GM19468 (cell line): ENCODE measurements around the gene FAM210B.
A peak's percentile ranks its signal among the peaks of the same experiment; 100 is the strongest.
"Not testable (repeated sequence)": the region's sequence is repeated elsewhere in the genome, so short reads cannot be mapped to it uniquely, and the experiment has no call there.

ENCODE experiments used
- ATAC-seq: cut with Tn5 transposase; IDR thresholded peaks from one replicate; pipeline ENCODE4 v1.9.1; 2021; ENCODE audit warnings: mild to moderate bottlenecking, moderate library complexity, moderate number of reproducible peaks; ENCODE audit not compliant: unreplicated experiment; ENCODE audit errors: extremely low read depth

Gene FAM210B

DNA sequence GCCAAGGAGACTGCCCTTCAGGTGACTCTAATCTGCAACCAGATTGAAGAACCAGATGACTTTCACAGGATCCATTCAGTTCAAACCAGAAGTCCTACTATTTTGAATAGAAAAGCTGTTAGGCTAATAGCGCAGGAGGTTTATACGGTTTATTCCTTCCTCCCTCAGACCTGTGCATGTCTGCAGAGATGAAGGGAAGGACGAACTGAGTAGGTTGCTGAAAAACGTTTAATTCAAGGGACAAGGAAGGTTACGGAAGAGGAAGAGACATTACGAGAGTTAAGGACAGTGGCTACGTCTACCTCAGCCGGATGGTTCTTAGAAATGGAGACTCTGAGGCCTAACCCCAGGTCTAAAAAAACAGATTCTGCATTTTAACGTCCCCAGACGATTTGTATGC lies 32.3 kb downstream of the FAM210B start:
- no peak for ATAC-seq

DNA sequence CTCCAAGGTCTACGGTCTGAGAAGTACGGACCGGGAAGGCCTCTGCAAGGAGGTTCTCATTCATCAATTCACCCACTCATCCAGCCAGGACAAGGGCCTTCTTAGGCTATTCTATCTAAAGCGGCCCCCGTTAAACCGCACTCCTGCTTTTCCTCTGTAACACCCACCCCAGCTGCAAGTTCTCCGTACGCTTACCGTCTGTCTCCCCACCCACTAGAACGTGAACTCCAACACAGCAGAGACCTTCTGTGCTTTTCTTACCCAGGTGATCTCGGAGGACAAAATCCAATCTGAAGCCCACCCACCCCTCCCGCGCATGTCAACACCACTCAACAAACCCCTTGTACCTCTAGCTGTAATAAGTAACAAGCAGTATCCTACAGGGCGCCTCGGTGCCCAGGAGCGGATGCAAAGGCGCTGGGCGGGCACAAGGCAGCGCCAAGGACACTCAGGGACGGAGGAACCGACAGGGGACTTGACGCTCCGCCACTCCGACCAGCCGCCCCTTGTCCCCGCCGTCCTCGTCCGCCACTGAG lies 32.9 kb downstream of the FAM210B start:
- ATAC-seq, result peak; percentile 1

DNA sequence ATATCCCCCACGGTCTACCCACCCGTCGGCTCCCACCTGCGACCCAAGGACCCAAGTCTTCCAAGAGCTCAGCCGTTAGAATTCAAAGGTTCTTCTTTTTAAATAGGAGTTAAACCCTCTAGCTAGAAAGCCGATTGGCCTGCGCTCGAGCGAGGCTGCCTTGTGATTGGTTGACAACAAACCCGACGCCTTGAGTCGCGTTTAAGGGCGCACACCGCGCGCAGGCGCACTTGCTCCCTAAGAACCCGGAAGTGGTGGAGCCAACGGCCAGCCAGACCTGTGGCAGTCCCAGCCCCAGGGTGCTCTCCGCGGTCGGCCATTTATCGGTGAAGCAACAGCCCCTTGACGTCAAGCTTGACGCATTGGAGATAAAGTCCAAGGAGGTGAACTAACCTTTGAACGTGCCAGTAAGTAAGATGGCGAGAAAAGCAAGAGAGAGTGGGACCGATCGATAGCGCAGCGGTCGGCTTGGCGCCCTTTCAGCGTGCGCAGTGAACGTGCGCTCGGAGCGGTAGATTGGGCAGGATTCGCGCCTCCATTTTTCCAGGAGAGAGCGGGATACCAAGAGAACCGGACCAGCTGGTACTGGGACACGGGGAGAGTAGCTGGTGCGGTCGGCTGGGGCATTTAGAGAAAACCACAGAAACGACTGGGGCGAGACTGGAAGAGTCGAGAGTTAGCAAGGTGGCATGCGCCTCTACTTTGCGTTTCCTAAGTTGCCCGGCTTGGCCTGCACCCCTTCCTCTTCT lies 33.5 kb downstream of the FAM210B start, which contains the start of the genes AURKA and CSTF1:
AURKA (minus strand) TSS at position 84 of the 749 bp plus-strand sequence. CDS start 4,018 bp downstream, outside the sequence.
CSTF1 (plus strand) TSS at position 514 of the 749 bp plus-strand sequence. CDS start 2,908 bp downstream, outside the sequence.
- peak; percentile 93 for ATAC-seq

DNA sequence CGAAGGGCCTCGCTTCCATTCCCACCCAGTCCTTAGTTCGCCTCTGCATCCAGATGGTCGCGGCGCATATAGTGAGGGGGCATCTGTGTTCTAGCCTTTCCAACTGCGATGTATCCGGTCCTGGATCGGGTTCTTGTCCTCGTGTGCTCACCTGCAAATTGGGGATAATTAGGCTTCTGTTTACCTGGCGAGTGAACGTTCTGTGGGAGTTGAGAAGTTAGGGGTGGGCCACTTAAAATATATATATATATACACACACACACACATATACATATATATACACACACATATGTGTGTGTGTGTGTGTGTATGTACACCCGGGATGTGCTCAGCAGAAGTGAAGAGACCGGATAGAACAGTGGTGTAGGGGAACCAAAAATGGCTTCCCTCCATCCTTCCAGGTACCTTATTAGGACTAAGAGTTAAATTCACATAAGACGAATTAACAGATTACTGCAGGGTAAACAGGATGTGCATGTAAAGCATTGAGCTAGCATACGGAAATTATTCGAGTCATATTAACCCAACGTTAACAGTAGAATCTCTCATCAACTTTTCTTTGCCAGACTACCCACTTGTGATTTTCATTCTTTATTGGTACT lies 34.2 kb downstream of the FAM210B start:
- ATAC-seq, result no peak

DNA sequence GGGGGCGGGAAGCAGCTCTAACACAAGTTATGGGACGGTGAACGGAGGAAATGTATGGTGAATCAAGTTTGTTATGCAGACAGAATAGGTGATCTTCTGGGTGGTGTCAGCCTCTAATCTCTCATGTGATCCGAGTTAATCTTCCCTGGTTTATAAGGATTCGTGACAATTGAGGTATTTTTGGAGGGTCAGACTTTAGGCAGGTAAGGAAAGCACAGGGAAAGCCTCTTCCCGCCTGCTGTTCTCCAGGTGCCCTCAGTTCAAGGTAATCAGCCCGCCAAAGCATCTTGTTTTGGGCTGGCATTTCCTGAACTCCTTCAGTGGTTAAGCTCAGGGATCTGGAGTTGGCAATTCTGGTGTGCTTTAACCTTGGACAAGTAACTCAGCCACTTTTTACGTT lies 34.9 kb downstream of the FAM210B start:
- ATAC-seq, result no peak

DNA sequence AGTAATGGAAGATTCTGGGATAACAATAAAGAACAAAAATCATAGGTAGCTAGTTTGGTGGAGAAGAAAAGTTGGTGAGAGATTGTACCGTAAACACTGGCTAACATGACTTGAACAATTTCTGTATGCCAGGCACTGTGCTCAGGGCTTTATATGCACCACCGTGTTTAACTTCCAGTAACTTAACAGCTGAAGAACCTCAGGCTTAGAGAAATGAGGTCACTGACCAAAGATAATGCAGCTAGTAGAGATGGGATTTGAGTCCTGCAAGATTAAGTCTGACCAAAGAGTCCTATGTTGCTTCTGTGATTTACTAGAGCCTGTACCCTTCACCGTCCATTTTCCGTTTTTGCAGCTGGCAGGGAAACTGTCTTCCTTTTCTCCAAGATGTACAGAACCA lies 36.4 kb downstream of the FAM210B start:
- no peak for ATAC-seq

DNA sequence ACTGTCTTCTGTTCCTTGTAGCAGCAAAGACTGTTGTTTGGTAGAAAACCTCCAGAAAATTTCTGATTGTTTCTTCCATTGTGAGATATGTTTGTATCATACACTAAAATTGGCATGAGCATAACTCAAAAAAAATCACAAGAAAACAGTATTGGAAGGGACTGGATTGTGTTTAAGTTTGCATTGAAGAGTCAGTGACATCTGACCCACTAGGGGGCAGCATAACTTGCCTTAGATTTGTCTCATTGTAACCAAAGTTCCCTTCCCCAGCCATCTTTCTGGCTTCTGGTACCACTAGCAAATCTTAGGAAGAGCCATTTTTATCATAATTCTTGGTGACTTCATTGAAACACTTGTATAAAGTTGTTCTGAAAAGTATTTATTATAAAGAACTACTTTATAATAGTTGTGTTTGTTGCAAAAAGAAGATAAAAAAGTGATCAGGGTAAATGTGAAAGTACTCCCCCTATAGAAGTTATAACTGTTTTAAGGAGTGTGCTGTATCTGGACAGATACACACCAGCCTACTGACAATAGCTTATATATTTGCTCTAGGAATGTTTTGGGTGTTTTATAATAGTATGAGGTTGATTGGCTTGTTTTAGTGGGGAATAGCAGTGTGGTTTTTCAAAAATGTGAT lies 41.3 kb downstream of the FAM210B start:
- peak; percentile 46 for ATAC-seq

DNA sequence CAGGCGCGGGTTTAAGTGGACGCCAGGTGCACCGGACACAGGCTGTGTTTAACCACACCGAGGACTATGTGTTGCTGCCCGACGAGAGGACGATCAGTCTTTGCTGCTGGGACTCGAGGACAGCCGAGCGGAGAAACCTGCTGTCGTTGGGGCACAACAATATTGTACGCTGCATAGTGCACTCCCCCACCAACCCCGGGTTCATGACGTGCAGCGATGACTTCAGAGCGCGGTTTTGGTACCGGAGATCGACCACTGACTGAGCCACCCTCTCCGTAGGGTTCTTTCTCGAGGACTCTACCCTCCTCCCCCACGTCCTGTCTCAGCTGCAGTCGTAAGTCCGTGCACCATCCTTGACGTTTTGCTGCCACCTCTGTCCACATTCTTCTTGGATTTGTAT lies 44.7 kb downstream of the FAM210B start:
- ATAC-seq, result no peak

DNA sequence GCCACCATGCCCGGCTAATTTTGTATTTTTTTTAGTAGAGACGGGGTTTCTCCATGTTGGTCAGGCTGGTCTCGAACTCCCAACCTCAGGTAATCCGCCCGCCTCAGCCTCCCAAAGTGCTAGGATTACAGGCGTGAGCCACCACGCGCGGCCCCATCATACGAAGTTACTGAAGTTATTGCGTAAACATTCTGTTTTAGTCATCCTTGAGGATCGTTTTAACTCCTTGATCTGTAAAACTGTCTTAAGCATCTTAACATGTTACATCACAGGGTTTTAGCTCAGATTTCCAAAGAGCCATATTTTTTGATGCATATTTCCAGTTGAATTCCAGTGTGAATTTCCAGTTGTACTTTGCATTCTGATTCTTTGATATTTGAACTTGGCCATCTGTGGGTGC lies 46.6 kb downstream of the FAM210B start:
- ATAC-seq, result not testable (repeated sequence)

DNA sequence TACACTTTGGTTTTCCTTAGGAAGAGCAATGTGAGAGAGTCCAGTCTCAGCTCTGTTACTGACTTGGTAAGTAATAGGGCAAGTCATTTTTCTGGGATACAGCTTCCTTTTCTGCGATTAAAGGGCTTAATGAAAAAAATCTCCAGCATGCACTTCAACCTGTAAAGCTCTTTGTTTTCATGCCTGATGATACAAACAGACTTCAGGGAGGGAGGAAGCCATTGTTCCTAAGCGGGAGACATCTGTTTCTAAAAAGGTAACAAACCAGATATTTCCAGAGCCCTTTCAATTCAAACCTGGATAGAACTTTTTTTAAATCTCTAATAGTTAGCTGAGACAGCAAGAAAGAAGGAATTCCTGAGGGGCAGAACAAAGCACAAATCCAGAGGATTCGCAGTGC lies 48.1 kb downstream of the FAM210B start:
- no peak for ATAC-seq

DNA sequence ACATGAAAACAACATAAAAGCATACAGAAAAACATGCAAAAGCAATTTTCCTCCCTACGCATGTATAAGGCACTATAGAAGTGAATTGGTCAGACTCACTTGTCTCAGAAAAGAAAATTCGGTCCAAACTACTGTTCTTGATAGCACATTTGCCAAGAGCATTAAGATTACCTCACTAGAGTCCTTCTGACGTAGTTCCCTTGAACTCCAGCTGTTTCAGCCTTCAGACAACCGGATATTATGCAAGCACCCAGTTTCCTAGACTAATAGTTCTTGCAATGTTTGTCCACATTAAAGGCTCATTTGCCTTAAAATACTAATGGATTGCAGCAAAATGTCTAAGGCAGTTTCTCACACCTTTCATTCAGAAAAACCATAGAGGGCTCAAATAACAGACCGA lies 50.7 kb downstream of the FAM210B start:
- ATAC-seq, result no peak

DNA sequence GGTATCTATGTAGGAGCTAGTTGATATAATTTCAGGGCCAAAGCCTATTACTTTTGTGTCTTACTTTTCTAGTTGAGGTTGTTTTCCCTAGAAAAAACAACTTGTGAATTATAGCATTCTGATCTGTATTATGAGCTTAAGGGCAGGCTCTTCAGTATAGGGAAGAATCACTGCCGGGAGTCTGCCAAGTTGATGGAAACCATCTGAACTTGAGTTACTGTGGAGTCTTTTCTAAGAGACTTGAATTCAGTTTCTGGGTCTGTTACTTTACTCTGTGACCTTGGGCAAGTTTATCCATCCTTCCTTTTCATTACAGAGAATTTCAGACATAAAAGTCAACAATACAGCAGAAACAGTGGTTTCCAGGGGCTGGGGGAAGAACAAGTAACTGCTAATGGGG lies 51.2 kb downstream of the FAM210B start:
- ATAC-seq, result no peak

DNA sequence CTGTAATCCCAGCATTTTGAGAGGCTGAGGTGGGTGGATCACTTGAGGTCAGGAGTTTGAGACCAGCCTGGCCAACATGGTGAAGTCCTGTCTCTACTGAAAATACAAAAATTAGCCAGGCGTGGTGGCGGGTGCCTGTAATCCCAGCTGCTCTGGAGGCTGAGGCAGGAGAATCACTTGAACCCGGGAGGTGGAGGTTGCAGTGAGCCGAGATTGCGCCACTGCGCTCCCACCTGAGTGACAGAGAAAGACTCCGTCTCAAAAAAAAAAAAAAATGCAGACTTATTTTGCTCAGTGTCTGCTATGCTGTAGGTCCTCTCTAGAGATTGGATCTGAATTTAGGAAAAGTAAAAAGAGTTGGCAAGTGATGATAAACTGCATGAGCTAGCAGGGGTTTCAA lies 52.5 kb downstream of the FAM210B start:
- ATAC-seq, result not testable (repeated sequence)

DNA sequence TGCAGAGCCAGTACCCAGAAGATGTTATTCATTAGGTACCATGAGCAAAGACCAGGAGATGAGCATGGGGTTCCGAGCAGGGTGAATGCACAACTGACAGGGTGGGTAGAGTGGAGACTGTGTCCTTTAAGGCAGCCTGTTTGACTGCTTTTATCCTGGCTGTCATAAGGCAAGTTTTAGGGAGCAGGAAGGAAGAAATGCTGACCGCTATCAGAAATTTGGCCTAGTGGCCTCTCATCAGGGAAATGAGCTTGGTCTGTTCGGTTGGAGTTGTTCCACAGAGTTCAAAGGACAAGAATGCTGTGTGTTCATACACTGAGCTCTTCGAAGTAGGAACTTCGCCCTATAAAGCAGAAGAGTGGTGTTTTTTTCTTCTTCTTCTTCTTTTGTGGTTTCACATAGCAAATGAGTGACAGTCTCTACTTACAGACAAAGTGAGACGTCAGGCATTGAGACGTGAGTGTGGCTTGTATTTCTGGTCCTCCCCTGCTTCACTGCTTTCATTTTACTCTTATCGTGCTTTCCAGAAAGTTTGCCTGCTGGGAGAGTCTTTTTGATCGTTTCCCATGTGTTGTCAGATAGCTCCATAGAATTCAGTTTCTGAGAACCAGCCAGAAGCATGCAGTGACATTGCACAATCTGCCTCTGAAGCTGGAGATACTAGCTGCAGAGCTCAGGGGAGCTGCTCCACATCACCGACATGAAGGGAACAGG lies 53.1 kb downstream of the FAM210B start, which contains the start of gene CASS4:
CASS4 (plus strand) TSS at position 502 of the 714 bp plus-strand sequence; CDS start at position 701, 199 bp downstream.
- peak; percentile 42 for ATAC-seq

DNA sequence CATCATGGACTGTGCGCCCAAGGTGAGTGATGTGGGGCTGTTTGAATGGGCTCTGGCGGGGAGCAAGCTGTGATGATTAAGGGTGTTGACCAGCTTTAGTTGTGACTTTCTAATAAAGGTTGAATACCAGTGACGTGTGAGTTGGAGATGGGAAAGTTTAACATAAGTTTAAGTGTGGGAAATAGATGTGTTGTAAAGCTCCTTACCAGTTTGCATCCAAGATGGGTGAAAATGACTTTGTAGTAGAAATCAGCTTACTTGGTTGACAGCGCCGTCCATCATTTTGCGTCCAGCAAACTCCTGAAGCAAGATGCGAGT lies 53.7 kb downstream of the FAM210B start:
- ATAC-seq, result no peak

DNA sequence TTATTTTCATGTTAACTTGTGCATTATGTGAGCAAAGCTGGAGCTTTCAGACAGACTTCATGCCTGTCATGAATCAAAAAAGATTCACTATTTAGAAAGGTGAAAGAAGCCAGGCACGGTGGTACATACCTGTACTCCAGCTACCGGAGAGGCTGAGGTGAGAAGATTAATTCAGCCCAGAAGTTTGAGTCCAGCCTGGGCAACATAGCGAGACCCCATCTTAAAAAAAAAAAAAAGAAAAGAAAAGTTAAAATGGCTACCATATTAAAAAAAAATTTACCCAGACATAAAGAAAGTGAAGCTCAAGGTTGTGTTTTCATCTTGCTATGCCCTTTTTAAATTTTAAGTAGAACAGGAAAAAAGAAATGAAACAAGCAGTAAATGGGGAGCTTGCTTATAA lies 54.2 kb downstream of the FAM210B start:
- no peak for ATAC-seq

DNA sequence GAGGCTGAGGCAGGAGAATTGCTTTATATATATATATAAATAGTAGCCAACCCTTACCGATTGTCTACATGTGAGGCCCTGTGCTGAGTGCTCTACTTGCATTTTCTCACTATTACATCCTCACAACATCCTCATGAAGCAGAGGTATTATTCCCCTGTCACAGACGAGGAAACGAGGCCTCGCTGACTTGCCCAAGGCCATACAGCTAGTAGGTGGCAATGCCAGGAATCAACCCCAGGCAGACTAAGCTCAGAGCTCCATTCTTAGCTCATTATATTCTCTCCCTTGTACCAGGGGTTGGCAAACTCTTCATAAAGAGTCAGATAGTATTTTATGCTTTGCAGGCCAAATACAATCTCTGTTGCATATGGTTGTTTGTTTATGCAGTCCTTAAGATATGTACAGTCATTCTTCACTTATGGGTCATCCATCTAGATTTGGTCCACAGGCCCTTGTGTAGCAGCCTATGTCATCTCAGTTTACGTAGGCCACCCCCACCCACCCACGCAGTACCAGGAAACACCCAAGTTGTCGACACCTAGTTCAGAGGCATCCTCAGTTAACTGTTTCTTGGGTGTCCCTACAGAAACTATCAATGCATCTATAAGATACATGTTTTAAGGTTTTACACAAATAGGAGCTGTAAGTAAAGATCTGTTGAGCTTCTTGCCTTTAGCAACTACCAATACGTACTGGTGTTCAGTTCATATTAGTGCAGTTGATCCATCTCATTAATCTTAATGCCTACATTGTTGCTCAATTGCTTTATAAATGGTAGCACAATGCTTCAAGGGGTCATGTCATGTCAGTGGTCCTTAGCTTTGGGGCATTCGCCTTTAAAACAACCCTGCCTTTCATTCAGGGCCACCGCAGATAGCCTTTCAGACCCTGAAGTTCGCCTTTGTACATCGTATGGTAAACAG lies 56.3 kb downstream of the FAM210B start:
- no peak for ATAC-seq

DNA sequence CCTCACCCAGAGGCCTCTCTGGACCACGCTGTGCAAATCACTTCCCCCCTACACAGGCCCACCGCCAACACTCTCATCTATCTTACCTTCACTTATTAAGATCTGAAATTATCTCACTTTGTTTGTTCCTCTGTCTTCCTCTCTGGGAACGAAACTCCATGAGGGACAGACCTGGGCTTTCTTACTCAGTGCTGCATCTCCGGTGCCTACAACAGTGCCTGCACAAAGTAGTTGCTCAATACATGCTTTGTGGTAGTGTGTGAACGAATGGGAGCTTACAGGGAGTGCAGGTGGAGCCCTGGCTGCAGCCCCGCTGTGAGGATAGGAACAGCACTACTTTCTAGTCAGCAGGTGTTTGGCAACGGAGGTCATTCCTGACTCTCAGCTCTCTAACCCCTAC lies 58.6 kb downstream of the FAM210B start:
- no peak for ATAC-seq

DNA sequence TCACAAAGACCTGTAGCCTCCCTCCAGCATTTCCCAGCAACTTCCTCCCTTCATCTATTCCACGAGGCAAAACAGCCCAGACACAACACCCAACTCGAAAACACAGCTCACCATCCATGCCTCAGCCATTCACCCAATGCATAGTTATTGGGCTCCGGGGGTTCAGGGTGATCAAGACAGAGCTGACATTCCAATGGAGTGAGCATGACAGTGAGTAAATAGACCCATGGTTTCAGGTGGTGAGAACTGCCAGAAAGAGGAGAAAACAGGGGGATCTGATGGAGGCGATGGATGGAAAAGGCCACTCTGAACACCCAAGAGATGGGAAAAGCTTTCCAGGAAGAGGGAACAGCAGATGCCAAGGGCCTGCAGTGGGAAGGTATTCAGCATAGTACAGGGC lies 59.1 kb downstream of the FAM210B start:
- no peak for ATAC-seq
